Mucosa of rectum (tissue), 2 donors: ENCODE results near the gene NEK11.

Experiments
- H3K27ac ChIP-seq, 2 donors: one replicate each; pipeline ENCODE4 v1.7.0; 2013; ENCODE audit warnings: inconsistent platforms in 2 of 2, low read depth in 2 of 2, low read length in 2 of 2
- H3K27me3 ChIP-seq, 2 donors: one replicate each; pipeline ENCODE4 v1.7.0; 2013; ENCODE audit warnings: low read length in 2 of 2; ENCODE audit not compliant: control insufficient read depth in 2 of 2, insufficient read depth in 2 of 2
- H3K36me3 ChIP-seq, 2 donors: one replicate each; pipeline ENCODE4 v1.7.0; 2013; ENCODE audit warnings: low read length in 2 of 2; ENCODE audit not compliant: control insufficient read depth in 2 of 2, insufficient read depth in 2 of 2
- H3K4me1 ChIP-seq, 2 donors: one replicate each; pipeline ENCODE4 v1.7.0; 2013; ENCODE audit warnings: low read length in 2 of 2, mild to moderate bottlenecking in 1 of 2; ENCODE audit not compliant: control insufficient read depth in 2 of 2, insufficient read depth in 2 of 2
- H3K4me3 ChIP-seq, 2 donors: one replicate each; pipeline ENCODE4 v1.7.0; 2013; ENCODE audit warnings: low read length in 2 of 2
- H3K9ac ChIP-seq, 2 donors: one replicate each; pipeline ENCODE4 v1.7.0; 2013; ENCODE audit warnings: low read length in 2 of 2, low read depth in 1 of 2, mild to moderate bottlenecking in 1 of 2
- H3K9me3 ChIP-seq, 2 donors: one replicate each; pipeline ENCODE4 v1.7.0; 2013; ENCODE audit warnings: low read length in 2 of 2; ENCODE audit not compliant: control insufficient read depth in 2 of 2
- donor health status: healthy.
- donor health status: Normal muscosa, but diverticular disease.

NEK11 gene

GRCh38 chr3:131217296-131217741 is 190.6 kb downstream of the NEK11 start:
- H3K4me1 ChIP-seq, result no peaks in the 10 kb centered on the region
- H3K27me3 ChIP-seq, result no peaks in the 10 kb centered on the region
- H3K36me3 ChIP-seq, result no peaks in the 10 kb centered on the region
- H3K4me3 ChIP-seq, result no peak overlapping the region
- H3K9me3 ChIP-seq, result no peaks in the 10 kb centered on the region
- H3K27ac ChIP-seq, result no peak overlapping the region
- H3K9ac ChIP-seq, result no peak overlapping the region

DNA sequence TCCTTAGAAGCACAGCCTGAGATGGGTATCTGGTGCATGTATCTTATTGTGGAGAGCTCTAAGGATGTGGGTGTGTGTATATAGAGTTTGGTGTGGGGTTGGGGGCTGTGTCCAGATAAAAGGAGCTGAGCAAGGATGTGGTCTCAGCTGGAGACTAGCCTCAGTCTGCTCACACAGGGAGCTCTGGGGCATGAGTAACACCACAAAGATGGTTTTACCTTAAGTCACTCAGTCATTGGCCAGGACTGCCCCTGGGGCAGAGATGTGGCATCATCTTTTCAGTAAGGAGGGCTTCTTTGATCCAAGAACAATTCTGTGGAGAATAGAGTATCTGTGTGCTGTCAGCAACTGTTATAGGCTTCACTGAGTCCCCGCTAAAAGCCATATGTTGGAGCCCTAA is 191.5 kb downstream of the NEK11 start:
- H3K36me3 ChIP-seq, result no peaks in the 10 kb centered on the region
- no peaks in the 10 kb centered on the region for H3K9me3 ChIP-seq
- H3K4me1 ChIP-seq, result no peaks in the 10 kb centered on the region
- no peak overlapping the region for H3K4me3 ChIP-seq
- no peak overlapping the region for H3K9ac ChIP-seq
- H3K27me3 ChIP-seq, result no peaks in the 10 kb centered on the region
- H3K27ac ChIP-seq, result no peak overlapping the region

GRCh38 chr3:131221731-131222130 is 195.1 kb downstream of the NEK11 start:
- Histone ChIP-seq H3K27me3 (no peaks in the 10 kb centered on the region), H3K4me3 (no peak overlapping the region), H3K4me1 (no peaks in the 10 kb centered on the region), H3K9ac (no peak overlapping the region), H3K36me3 (no peaks in the 10 kb centered on the region), H3K9me3 (no peaks in the 10 kb centered on the region), H3K27ac (no peak overlapping the region)

GRCh38 chr3:131222599-131222998 is 195.9 kb downstream of the NEK11 start:
- Histone ChIP-seq H3K27ac (no peak overlapping the region), H3K4me3 (no peak overlapping the region), H3K36me3 (no peaks in the 10 kb centered on the region), H3K27me3 (no peaks in the 10 kb centered on the region), H3K4me1 (no peaks in the 10 kb centered on the region), H3K9me3 (no peaks in the 10 kb centered on the region), H3K9ac (no peak overlapping the region)

DNA sequence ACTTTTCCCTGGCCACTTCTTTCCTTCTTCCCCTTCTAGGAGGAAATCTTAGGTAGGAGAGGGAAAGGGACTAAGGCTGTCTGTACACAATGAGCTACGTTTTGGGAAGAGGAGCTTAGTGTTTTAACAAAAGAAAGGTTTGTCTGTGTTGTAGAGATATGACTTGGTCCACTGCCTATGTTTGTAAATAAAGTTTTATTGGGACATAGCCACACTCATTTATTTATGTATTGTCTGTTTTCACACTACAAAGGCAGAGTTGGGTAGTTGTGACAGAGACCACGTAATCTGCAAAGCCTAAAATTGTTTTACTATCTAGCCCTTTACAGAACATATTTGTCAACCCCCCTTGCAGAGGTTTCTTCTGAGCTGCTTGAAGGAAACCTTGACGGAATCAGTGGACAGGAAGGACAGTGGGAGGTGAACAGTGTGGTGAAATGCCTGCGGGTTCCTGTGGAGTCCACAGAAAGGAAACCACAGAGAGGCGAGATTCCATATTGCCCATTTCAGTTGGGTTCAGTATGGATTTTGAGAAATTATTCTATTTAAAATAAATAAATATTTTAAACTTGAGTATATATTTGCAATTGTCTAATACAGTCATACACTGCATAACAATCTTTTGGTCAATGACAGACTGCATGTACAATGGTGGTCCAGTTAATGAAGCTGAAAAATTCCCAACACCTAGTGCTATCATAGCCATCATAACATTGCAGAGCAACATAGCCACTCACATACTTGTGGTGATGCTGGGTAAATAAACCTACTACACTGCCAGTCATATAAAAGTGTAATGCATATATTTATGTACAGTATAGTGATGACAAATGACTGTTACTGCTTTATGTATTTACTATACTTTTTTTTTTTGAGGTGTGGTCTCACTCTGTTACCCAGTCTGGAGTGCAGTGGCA is 197.0 kb downstream of the NEK11 start:
- Histone ChIP-seq H3K4me1 (no peaks in the 10 kb centered on the region), H3K4me3 (no peak overlapping the region), H3K27ac (no peak overlapping the region), H3K9me3 (no peaks in the 10 kb centered on the region), H3K36me3 (no peaks in the 10 kb centered on the region), H3K9ac (no peak overlapping the region), H3K27me3 (no peaks in the 10 kb centered on the region)

DNA sequence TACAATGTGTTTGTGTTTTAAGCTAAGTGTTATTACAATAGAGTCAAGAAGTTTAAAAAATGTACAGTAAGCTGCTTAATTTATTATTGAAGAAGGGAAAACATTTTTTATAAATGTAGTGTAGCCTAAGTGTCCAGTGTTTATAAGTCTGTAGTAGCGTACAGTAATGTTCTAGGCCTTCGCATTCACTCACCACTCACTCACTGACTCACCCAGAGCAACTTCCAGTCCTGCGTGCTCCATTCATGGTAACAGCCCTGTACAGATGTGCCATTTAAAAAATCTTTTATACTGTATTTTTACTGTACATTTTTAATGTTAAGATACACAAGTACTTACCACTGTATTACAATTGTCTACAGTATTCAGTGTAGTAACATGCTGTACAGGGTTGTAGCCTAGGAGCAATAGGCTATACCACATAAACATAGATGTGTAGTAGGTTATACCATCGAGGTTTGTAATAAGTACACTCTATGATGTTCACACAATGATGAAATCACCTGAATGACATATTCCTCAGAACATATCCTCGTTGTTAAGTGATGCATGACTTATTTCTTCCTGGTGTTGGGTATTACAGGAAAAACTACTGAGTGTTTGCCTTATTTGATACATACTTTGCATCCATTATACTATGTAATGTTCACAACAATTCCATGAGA is 198.3 kb downstream of the NEK11 start:
- H3K9me3 ChIP-seq, result no peaks in the 10 kb centered on the region
- H3K4me1 ChIP-seq, result no peaks in the 10 kb centered on the region
- H3K4me3 ChIP-seq, result no peak overlapping the region
- no peaks in the 10 kb centered on the region for H3K27me3 ChIP-seq
- H3K27ac ChIP-seq, result no peak overlapping the region
- H3K36me3 ChIP-seq, result no peaks in the 10 kb centered on the region
- H3K9ac ChIP-seq, result no peak overlapping the region

DNA sequence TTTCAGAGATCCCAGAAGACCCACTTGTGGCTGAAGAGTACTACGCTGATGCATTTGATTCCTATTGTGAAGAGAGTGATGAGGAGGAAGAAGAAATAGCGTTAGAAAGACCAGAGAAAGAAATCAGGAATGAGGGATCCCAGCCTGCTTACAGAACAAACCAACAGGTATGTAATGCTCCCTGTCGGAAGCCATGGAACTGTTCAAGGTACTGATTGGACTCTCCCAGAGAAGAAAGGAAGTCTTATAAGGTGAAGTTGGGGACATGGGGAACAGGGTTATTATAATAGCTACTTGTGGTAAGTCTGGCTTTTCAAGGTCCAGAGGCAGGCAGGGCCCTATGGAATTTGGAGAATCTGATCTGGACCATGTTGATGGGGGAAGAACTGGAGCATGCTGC is 201.8 kb downstream of the NEK11 start:
- H3K4me1 ChIP-seq, result no peaks in the 10 kb centered on the region
- no peak overlapping the region for H3K27ac ChIP-seq
- no peak overlapping the region for H3K9ac ChIP-seq
- H3K36me3 ChIP-seq, result no peaks in the 10 kb centered on the region
- no peaks in the 10 kb centered on the region for H3K27me3 ChIP-seq
- no peak overlapping the region for H3K4me3 ChIP-seq
- H3K9me3 ChIP-seq, result no peaks in the 10 kb centered on the region

DNA sequence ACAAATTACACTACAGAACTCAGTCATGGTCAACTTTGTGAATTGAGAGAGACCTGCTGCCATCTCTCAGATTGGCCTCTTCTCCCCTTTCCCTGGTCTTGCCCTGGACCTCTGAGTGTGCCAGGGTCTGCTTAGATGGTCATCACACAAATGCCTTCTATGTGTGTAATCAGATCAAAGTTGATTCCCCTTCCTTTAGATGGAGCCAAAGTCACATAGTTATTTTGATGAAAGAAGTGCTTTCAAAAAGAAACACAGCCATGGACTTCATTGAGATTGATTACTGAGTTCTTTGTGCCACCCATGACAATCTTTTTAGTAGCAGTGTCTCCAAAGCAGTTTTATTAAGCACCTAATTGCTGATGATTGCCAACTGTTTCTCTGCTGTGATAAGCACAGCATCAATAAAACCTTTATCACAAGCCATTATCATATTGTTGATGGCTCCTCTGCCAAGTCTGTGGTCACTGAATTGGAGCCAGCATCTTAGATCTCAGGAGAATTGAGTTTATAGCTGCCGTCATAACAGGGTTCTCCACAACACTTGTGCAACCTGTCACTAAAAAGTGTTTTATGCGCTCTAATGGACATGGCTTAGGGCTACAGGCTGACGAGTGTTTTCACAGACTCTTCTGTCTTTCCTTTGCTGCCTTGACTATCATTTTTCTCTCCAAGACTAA is 205.2 kb downstream of the NEK11 start:
- no peak overlapping the region for H3K9ac ChIP-seq
- no peaks in the 10 kb centered on the region for H3K9me3 ChIP-seq
- no peaks in the 10 kb centered on the region for H3K36me3 ChIP-seq
- H3K4me1 ChIP-seq, result no peaks in the 10 kb centered on the region
- H3K27ac ChIP-seq, result no peak overlapping the region
- H3K4me3 ChIP-seq, result no peak overlapping the region
- no peaks in the 10 kb centered on the region for H3K27me3 ChIP-seq

GRCh38 chr3:131232711-131233267 is 206.1 kb downstream of the NEK11 start:
- Histone ChIP-seq H3K27ac (no peak overlapping the region), H3K36me3 (no peaks in the 10 kb centered on the region), H3K9ac (no peak overlapping the region), H3K4me3 (no peak overlapping the region), H3K4me1 (no peaks in the 10 kb centered on the region), H3K27me3 (no peaks in the 10 kb centered on the region), H3K9me3 (no peaks in the 10 kb centered on the region)
